HEK293T (cell line): ENCODE measurements around the gene CAST.
A peak's percentile ranks its signal among the peaks of the same experiment; 100 is the strongest.

Experiments used
- CTCF ChIA-PET: fragments of 350-600 bp; formaldehyde crosslinking; extraction: SDS; loops from one replicate; lab custom pipeline; 2021; ENCODE audit warnings: antibody characterized with exemption, inconsistent platforms; lab: Yijun Ruan, JAX
- POLR2A ChIA-PET: fragments of 350-600 bp; formaldehyde crosslinking; extraction: SDS; loops from one replicate; lab custom pipeline; 2020; ENCODE audit warnings: antibody characterized with exemption, inconsistent platforms; lab: Yijun Ruan, JAX
- DNase-seq: peaks from one replicate; pipeline ENCODE4 v3.0.0; 2012; ENCODE audit warnings: mixed read lengths; ENCODE audit errors: extremely low spot score
- ARNT ChIP-seq: fragments of 450-650 bp; IDR thresholded peaks from 2 replicates; pipeline ENCODE4 v1.6.1; 2017; ENCODE audit warnings: mild to moderate bottlenecking
- BHLHE40 ChIP-seq: fragments of 450-650 bp; IDR thresholded peaks from 2 replicates; pipeline ENCODE4 v1.6.1; 2016; ENCODE audit warnings: mild to moderate bottlenecking, moderate library complexity, borderline replicate concordance
- CTBP1 ChIP-seq: fragments of 450-650 bp; IDR thresholded peaks from 2 replicates; pipeline ENCODE4 v1.6.1; 2016; ENCODE audit warnings: borderline replicate concordance
- ELF4 ChIP-seq: fragments of 450-650 bp; IDR thresholded peaks from 2 replicates; pipeline ENCODE4 v1.6.1; 2017; ENCODE audit warnings: antibody characterized with exemption
- FOXA1 ChIP-seq: fragments of 450-650 bp; IDR thresholded peaks from 2 replicates; pipeline ENCODE4 v1.6.1; 2016; ENCODE audit warnings: mild to moderate bottlenecking
- FOXK2 ChIP-seq: fragments of 450-650 bp; IDR thresholded peaks from 2 replicates; pipeline ENCODE4 v1.6.1; 2016; ENCODE audit warnings: mild to moderate bottlenecking
- FOXM1 ChIP-seq: fragments of 450-650 bp; IDR thresholded peaks from 2 replicates; pipeline ENCODE4 v1.6.1; 2017; ENCODE audit warnings: mild to moderate bottlenecking, borderline replicate concordance
- HDGF ChIP-seq: fragments of 450-650 bp; IDR thresholded peaks from 2 replicates; pipeline ENCODE4 v1.6.1; 2017; ENCODE audit warnings: antibody characterized with exemption, borderline replicate concordance
- L3MBTL2 ChIP-seq: fragments of 450-650 bp; conservative IDR thresholded peaks from 2 replicates; pipeline ENCODE4 v1.6.1; 2016; ENCODE audit warnings: mild to moderate bottlenecking
- LEF1 ChIP-seq: fragments of 450-650 bp; IDR thresholded peaks from 2 replicates; pipeline ENCODE4 v1.6.1; 2017; ENCODE audit warnings: mild to moderate bottlenecking, borderline replicate concordance
- NFRKB ChIP-seq: fragments of 450-650 bp; IDR thresholded peaks from 2 replicates; pipeline ENCODE4 v1.6.1; 2016; ENCODE audit warnings: mild to moderate bottlenecking, moderate library complexity
- PKNOX1 ChIP-seq: fragments of 450-650 bp; IDR thresholded peaks from 2 replicates; pipeline ENCODE4 v1.6.1; 2016
- SP1 ChIP-seq: fragments of 450-650 bp; IDR thresholded peaks from 2 replicates; pipeline ENCODE4 v1.6.1; 2017
- SUZ12 ChIP-seq: fragments of 450-650 bp; IDR thresholded peaks from 2 replicates; pipeline ENCODE4 v1.6.1; 2016; ENCODE audit warnings: mild to moderate bottlenecking
- TARDBP ChIP-seq: fragments of 450-650 bp; IDR thresholded peaks from 2 replicates; pipeline ENCODE4 v1.6.1; 2016
- ZNF384 ChIP-seq: fragments of 450-650 bp; IDR thresholded peaks from 2 replicates; pipeline ENCODE4 v1.6.1; 2016

Gene CAST

GRCh38 chr5:96659170-96659569 lies 3.0 kb upstream of the CAST start:
- DNase-seq = no peak
- no peak for TF ChIP-seq FOXK2
- ChIA-PET CTCF (no interaction called here), POLR2A (no interaction called here)

DNA sequence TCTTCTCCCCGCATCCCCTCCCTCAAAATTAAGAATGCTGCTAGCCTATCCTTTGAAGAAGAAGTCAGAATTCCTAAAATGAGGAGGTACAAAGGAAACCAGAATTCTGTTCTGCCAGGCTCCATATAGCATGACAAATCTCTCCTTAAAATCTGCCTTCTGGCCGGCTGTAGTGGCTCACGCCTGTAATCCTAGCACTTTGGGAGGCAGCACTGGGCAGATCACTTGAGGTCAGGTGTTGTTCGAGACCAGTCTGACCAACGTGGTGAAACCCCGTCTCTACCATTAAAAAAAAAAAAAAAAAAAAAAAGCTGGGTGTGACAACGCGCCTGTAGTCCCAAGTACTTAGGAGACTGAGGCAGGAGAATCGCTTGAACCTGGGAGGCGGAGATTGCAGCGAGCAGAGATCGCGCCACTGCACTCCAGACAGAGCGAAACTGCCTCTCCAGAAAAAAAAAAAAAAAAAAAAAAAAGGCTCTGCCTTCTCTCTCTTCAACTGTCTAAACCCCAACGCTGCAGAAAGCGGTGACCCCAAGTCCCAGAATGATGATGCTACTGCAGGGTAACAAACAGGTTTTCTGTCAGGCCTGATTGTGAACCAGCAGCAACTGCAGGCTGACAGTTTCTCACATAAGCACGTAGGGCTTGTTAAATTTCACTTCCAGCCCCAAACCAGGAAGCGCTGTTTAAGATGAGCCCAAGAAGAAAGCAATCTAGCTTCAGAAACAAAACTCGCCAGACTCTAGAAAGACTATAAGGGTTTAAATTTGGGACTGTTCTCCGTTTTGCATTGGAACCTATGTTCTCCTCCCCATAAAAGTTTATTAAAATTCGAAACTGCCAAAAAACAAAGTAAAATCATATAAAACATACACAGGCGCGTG lies 963 bp upstream of the CAST start:
- TF ChIP-seq TARDBP (no peak), ZNF384 (peak; percentile 84)
- peak; percentile 29 for DNase-seq
- ChIA-PET POLR2A (interaction anchor here (0.7 to 3.4 kb wide), 3 partner anchors 42 to 929 kb away, joined by 3 to 18 read pairs (median 3); no protein-coding TSS in a partner anchor), CTCF (interaction anchor here (1.1 kb wide), 1 partner anchor 9 kb away, joined by 3 read pairs; no protein-coding TSS in a partner anchor)

- CTCF ChIA-PET = interaction anchor here (0.6 to 1.1 kb wide), 2 partner anchors 11 to 121 kb away, joined by 3 to 4 read pairs; no protein-coding TSS in a partner anchor
- peak; percentile 83 for DNase-seq
- POLR2A ChIA-PET = interaction anchor here (0.6 to 3.4 kb wide), 6 partner anchors 19 to 213 kb away, joined by 3 to 18 read pairs (median 4); partner anchors contain the start of gene ERAP2
- TF ChIP-seq L3MBTL2 = peak; percentile 12; the same call in 1 of the 2 replicates
- TF ChIP-seq LEF1 = no peak
Observed at GRCh38 chr5:96662725-96663518, 746 bp downstream of the CAST start.

- CTCF ChIA-PET = interaction anchor here (0.6 kb wide), 1 partner anchor 121 kb away, joined by 4 read pairs; no protein-coding TSS in a partner anchor
- no peak for TF ChIP-seq CTBP1
- TF ChIP-seq ARNT = no peak
- no peak for TF ChIP-seq FOXK2
- TF ChIP-seq L3MBTL2 = no peak
- TF ChIP-seq LEF1 = no peak
- no peak for DNase-seq
- POLR2A ChIA-PET = interaction anchor here (1.1 to 3.4 kb wide), 3 partner anchors 23 to 39 kb away, joined by 4 to 18 read pairs (median 4); no protein-coding TSS in a partner anchor
Observed at GRCh38 chr5:96663608-96664007, 1.4 kb downstream of the CAST start.

DNA sequence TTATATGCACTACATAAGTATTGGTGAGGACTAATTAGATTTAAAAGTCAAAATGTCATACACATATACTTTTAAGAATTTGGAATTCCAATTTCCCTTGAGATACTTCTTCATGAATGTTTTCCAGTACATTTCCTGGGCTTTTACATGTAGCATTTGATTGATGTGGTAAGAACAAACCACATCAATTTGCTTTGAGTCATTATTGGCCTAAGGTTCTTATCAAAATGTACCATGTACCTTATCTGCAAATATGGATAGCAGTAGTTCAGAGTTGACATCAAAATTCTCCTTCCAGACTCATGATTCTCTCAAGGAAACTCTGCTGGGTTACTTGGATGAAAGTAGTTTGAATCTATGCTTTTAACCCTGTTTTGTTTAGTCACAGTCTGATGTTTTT lies 2.5 kb downstream of the CAST start:
- no peak for DNase-seq
- TF ChIP-seq TARDBP (no peak), ZNF384 (no peak), SP1 (no peak), BHLHE40 (no peak), FOXM1 (no peak), ARNT (no peak), SUZ12 (no peak), ELF4 (no peak), PKNOX1 (no peak), CTBP1 (no peak), HDGF (no peak), NFRKB (no peak), L3MBTL2 (no peak), FOXA1 (no peak), FOXK2 (no peak), LEF1 (no peak)
- ChIA-PET CTCF (no interaction called here), POLR2A (no interaction called here)

DNA sequence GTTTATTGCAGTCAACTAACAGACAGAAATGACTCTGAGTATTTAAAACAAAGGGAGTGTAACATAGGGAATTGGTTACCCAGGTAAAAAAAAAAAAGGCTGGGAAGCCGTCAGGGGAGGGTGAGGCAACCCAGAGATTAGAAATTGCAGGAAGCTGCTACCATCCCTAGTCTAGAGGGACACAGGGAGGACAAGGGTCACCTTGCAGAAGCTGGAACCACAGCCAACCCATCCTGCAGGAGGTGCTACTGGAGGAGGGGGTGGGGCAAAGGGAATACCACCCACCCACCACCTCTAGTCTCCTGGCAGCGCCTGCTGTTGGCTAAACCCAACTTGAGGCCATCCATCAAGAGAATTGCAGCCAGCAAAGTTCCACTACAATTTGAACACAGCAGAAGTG lies 6.5 kb downstream of the CAST start:
- CTCF ChIA-PET = no interaction called here
- TF ChIP-seq FOXA1 (no peak), CTBP1 (no peak), FOXK2 (no peak), SP1 (no peak), HDGF (no peak), ARNT (no peak), PKNOX1 (no peak), FOXM1 (no peak), L3MBTL2 (no peak), TARDBP (no peak), BHLHE40 (no peak), LEF1 (no peak), ZNF384 (no peak), ELF4 (no peak), NFRKB (no peak)
- POLR2A ChIA-PET = interaction anchor here (0.8 kb wide), 1 partner anchor 34 kb away, joined by 3 read pairs; no protein-coding TSS in a partner anchor
- no peak for DNase-seq

DNA sequence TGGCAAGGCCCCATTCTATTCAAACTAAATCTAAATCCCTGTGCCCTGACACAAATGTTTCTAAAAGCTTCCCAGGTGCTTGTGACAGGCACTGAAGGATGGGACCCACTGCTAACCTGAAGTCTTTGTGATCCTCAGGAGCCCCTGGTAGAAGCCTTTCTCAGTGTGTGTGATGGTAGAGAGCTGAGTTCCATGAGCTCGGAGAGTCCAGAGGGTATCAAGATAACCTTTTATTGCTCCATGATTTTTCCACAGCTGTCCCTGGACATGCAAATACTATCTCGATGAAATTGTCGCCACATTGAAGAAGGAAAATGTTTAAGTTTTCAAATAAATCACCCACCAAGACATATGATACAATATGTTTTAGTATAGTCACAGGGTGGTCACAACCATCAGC lies 7.7 kb downstream of the CAST start:
- POLR2A ChIA-PET = no interaction called here
- CTCF ChIA-PET = no interaction called here
- DNase-seq = no peak
- TF ChIP-seq HDGF = no peak
- no peak for TF ChIP-seq TARDBP
- no peak for TF ChIP-seq FOXM1
- no peak for TF ChIP-seq ARNT
- TF ChIP-seq L3MBTL2 = no peak
- TF ChIP-seq LEF1 = no peak
- no peak for TF ChIP-seq SUZ12
- TF ChIP-seq PKNOX1 = no peak
- no peak for TF ChIP-seq SP1
- TF ChIP-seq BHLHE40 = no peak
